ENCODE results near the gene NDRG3. TPM values are rescaled to one million over a fixed set of nuclear protein-coding genes. Genes with fewer than 3 reads are reported as not detected.

NDRG3 gene
- total and polyA plus RNA-seq, 2 of the 8 experiments (the other 6 are each of a cell fraction or from before 2014, with no cell fraction given), result 25.7 to 32.3 TPM

DNA sequence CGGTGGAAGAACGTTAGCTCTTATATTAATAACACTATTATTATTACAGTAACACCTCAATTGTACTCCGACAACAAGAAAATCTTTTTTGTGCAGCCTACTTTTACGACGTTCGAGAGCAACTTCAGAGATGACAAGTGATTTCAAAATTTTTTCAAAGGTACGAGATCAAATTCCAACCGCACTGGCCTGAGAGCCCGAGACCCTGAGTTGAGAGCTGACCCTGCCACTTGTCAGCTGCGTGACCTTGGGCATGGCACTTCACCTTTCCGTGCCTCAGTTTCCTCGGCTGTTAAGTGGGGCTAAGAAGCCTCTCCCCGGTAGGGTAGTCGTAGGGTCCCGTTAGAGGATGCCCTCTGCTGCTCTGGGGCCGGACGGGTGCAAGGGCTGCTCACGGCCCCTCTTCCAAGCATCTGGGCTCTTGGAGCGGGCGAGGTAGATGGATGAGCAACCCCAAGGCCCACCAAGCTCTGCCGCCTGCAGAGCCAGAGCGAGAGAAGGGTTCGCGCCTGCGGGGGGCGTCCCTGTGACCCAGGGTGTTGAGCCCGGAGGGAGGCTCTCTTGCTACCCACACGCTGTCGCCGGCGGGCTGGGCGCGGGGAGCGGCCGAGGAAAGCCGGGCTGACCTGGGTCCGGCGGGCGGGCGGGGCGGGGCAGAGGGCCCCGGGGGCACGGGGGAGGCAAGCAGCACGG lies 510 bp downstream of the NDRG3 start:
- H2BK5ac ChIP-seq (ENCODE audit: low read depth, low read length), result no peak overlapping the region
- H3K23ac ChIP-seq (ENCODE audit: insufficient read length), result no peak overlapping the region
- peak overlapping the region; percentile 54 for H3K4ac ChIP-seq (replicated peaks; ENCODE audit: insufficient read length, low read depth, low read length)
- no peaks in the 10 kb centered on the region for H3K27me3 ChIP-seq (replicated peaks in 1 of 4; ENCODE audit: control insufficient read depth in 3 of 4, extremely low read depth in 1 of 4, insufficient read depth in 3 of 4, low read length in 3 of 4)
- H2BK15ac ChIP-seq (ENCODE audit: low read length), result no peak overlapping the region
- H3K14ac ChIP-seq (ENCODE audit: insufficient read length), result no peak overlapping the region
- H3K4me1 ChIP-seq (replicated peaks in 1 of 4; ENCODE audit: control insufficient read depth in 3 of 4, insufficient read depth in 4 of 4, low read length in 3 of 4), result peaks cover 0 to 7% (median 4%) of the 10 kb centered on the region in 4 experiments; a peak in 4 of 7 replicates
- no peak overlapping the region for H3K27ac ChIP-seq (ENCODE audit: low read depth, low read length)
- no peak overlapping the region for H2BK12ac ChIP-seq (ENCODE audit: low read depth, low read length)
- peaks cover 0 to 3% of the 10 kb centered on the region in 2 experiments; a peak in 2 of 4 replicates for H3K79me2 ChIP-seq (ENCODE audit: control insufficient read depth in 1 of 2, insufficient read depth in 2 of 2, low read length in 2 of 2)
- H4K8ac ChIP-seq (ENCODE audit: extremely low read depth, insufficient read depth, low read length), result no peak overlapping the region; the same call in 1 of the 2 replicates
- no peak overlapping the region for H3K56ac ChIP-seq (replicated peaks; ENCODE audit: insufficient read length, low read depth, low read length)
- H4K91ac ChIP-seq (replicated peaks; ENCODE audit: insufficient read length, low read length), result no peak overlapping the region
- no peaks in the 10 kb centered on the region for H3K9me3 ChIP-seq (ENCODE audit: insufficient read depth in 2 of 2, low read depth in 1 of 2, low read length in 1 of 2)
- peak overlapping the region; percentile 94 to 98 for H3K4me2 ChIP-seq (ENCODE audit: insufficient read depth in 1 of 2, low read depth in 2 of 2, low read length in 2 of 2)
- H3K9ac ChIP-seq (replicated peaks in 1 of 4; ENCODE audit: extremely low read depth in 1 of 4, low read depth in 3 of 4, low read length in 3 of 4), result peak overlapping the region in 3 of 4 experiments; percentile 2 to 74 (median 37); a peak in 4 of 7 replicates
- no peak overlapping the region for H3K18ac ChIP-seq (ENCODE audit: extremely low read depth, low read length)
- H3K36me3 ChIP-seq (ENCODE audit: control insufficient read depth in 2 of 4, insufficient read depth in 4 of 4, low read length in 3 of 4), result no peaks in the 10 kb centered on the region
- no peak overlapping the region for H2AK5ac ChIP-seq (ENCODE audit: low read depth, low read length)
- no peak overlapping the region for H2BK120ac ChIP-seq (replicated peaks; ENCODE audit: low read depth, low read length)
- H3K4me3 ChIP-seq (ENCODE audit: extremely low read depth in 1 of 4, insufficient read depth in 2 of 4, low read depth in 3 of 4, low read length in 4 of 4), result peak overlapping the region; percentile 60 to 92 (median 87)
- CTCF ChIA-PET (ENCODE audit: partially characterized antibody), result interaction anchor here (0.7 to 4.0 kb wide), 14 partner anchors 10 to 141 kb away, joined by 3 to 31 read pairs (median 4); partner anchors contain the start of gene DSN1
- POLR2A ChIA-PET (ENCODE audit: partially characterized antibody), result interaction anchor here (0.6 to 1.4 kb wide), 8 partner anchors 9 to 258 kb away, joined by 3 to 6 read pairs (median 4); partner anchors contain the start of gene DSN1
- H3K23me2 ChIP-seq (ENCODE audit: low read depth, low read length), result peaks cover 4% of the 10 kb centered on the region
- H4K5ac ChIP-seq (ENCODE audit: insufficient read length, low read depth, low read length), result no peak overlapping the region
- H4K20me1 ChIP-seq (replicated peaks in 1 of 2; ENCODE audit: control insufficient read depth in 1 of 2, insufficient read depth in 2 of 2, low read length in 2 of 2), result no peaks in the 10 kb centered on the region
- no peaks in the 10 kb centered on the region for H3K79me1 ChIP-seq (ENCODE audit: low read depth, low read length)
- WGBS, 2 experiments (ENCODE audit: extremely low coverage in 1 of 2, insufficient coverage in 1 of 2, insufficient read length in 1 of 2, insufficient replicate concordance in 2 of 2, low coverage in 1 of 2, low lambda C conversion rate in 2 of 2, missing lambda C conversion rate in 1 of 2), result 10% methylated on average over 28 of the region's 44 CpGs; no CpG with 5 or more reads in 1 of the 2 experiments
- H2AFZ ChIP-seq (ENCODE audit: low read length), result 0 out of 2 replicates have a peak overlapping the region, but pooled peaks have one; percentile 19
- no peak for DNase-seq (ENCODE audit: low read depth in 1 of 2, low spot score in 2 of 2)
- FAIRE-seq, result no peak
- no peak overlapping the region for H2BK20ac ChIP-seq (ENCODE audit: low read length)
- TF ChIP-seq CREB1 (IDR thresholded peaks at IDR 0.05) (no peak), NRF1 (IDR thresholded peaks at IDR 0.05; ENCODE audit: low read depth, low read length) (no peak), HDAC2 (IDR thresholded peaks at IDR 0.05; ENCODE audit: borderline replicate concordance in 1 of 2, low read depth in 2 of 2, low read length in 2 of 2) (peak in 1 of 2 experiments; percentile 88; a peak in 1 of 4 replicates), KDM4A (IDR thresholded peaks at IDR 0.05; ENCODE audit: low read depth, low read length, severe bottlenecking) (peak; percentile 77), ZNF274 (IDR thresholded peaks at IDR 0.05; ENCODE audit: borderline replicate concordance, extremely low read depth, low read length) (no peak), TAF7 (optimal IDR thresholded peaks at IDR 0.05; ENCODE audit: borderline replicate concordance, low read depth, low read length) (no peak), EGR1 (IDR thresholded peaks at IDR 0.05; ENCODE audit: borderline replicate concordance, low read depth, low read length) (no peak), JUND (IDR thresholded peaks at IDR 0.05; ENCODE audit: low read length) (no peak)
- TF ChIP-seq, protein P1, sequence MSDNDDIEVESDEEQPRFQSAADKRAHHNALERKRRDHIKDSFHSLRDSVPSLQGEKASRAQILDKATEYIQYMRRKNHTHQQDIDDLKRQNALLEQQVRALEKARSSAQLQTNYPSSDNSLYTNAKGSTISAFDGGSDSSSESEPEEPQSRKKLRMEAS (IDR thresholded peaks at IDR 0.05), result no peak
- TF ChIP-seq, protein P2, sequence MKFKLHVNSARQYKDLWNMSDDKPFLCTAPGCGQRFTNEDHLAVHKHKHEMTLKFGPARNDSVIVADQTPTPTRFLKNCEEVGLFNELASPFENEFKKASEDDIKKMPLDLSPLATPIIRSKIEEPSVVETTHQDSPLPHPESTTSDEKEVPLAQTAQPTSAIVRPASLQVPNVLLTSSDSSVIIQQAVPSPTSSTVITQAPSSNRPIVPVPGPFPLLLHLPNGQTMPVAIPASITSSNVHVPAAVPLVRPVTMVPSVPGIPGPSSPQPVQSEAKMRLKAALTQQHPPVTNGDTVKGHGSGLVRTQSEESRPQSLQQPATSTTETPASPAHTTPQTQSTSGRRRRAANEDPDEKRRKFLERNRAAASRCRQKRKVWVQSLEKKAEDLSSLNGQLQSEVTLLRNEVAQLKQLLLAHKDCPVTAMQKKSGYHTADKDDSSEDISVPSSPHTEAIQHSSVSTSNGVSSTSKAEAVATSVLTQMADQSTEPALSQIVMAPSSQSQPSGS (IDR thresholded peaks at IDR 0.05; ENCODE audit: low read length), result no peak

Measured in H1 (cell line).